GM18526 (cell line): Measurements from ENCODE around the gene CNN2.

Experiments
- POLR2A ChIP-seq: IDR thresholded peaks from 3 replicates; pipeline ENCODE4 v1.6.1; 2011; ENCODE audit not compliant: insufficient read length; ENCODE audit errors: extremely low read depth

The CNN2 gene

GRCh38 chr19:991932-992669, 34.3 kb upstream of the CNN2 start:
- no peak for TF ChIP-seq POLR2A

- TF ChIP-seq POLR2A, result no peak
Measured at GRCh38 chr19:992670-993055, 33.7 kb upstream of the CNN2 start.

GRCh38 chr19:993361-993830, 33.0 kb upstream of the CNN2 start:
- no peak for TF ChIP-seq POLR2A

- no peak for TF ChIP-seq POLR2A
Measured at GRCh38 chr19:993831-994393, 32.5 kb upstream of the CNN2 start.

GRCh38 chr19:994516-994915, 31.9 kb upstream of the CNN2 start:
- TF ChIP-seq POLR2A, result no peak

GRCh38 chr19:995051-995827, 31.2 kb upstream of the CNN2 start:
- TF ChIP-seq POLR2A, result no peak

GRCh38 chr19:996051-996838, 30.2 kb upstream of the CNN2 start:
- no peak for TF ChIP-seq POLR2A

- TF ChIP-seq POLR2A, result no peak
Measured at GRCh38 chr19:998064-998463, 28.3 kb upstream of the CNN2 start.

GRCh38 chr19:999379-999719, 27.1 kb upstream of the CNN2 start:
- TF ChIP-seq POLR2A, result no peak

GRCh38 chr19:1000095-1000494, 26.3 kb upstream of the CNN2 start, which contains the start of gene GRIN3B:
TSS of gene GRIN3B (plus strand) at chr19:1000419. CDS start at chr19:1000438, 19 bp downstream.
- TF ChIP-seq POLR2A, result no peak

GRCh38 chr19:1000591-1001537, 25.5 kb upstream of the CNN2 start:
- TF ChIP-seq POLR2A, result no peak

GRCh38 chr19:1001538-1002166, 24.8 kb upstream of the CNN2 start:
- TF ChIP-seq POLR2A, result no peak

- no peak for TF ChIP-seq POLR2A
Measured at GRCh38 chr19:1002600-1002999, 23.8 kb upstream of the CNN2 start.

GRCh38 chr19:1003283-1003682, 23.1 kb upstream of the CNN2 start:
- no peak for TF ChIP-seq POLR2A
